GM15510 (cell line): ENCODE measurements around the gene RAET1L.

Source experiments
- POLR2A ChIP-seq: IDR thresholded peaks from 3 replicates; pipeline ENCODE4 v1.6.1; 2011; ENCODE audit warnings: borderline replicate concordance; ENCODE audit not compliant: insufficient read length; ENCODE audit errors: extremely low read depth

The RAET1L gene

GRCh38 chr6:150053450-150053849 is 28.1 kb upstream of the RAET1L start:
- no peak for TF ChIP-seq POLR2A

- TF ChIP-seq POLR2A: no peak
Measured at GRCh38 chr6:150050846-150051245, 25.5 kb upstream of the RAET1L start.

- no peak for TF ChIP-seq POLR2A
Measured at GRCh38 chr6:150048099-150048498, 22.8 kb upstream of the RAET1L start.

- TF ChIP-seq POLR2A: no peak
Measured at GRCh38 chr6:150046943-150047342, 21.6 kb upstream of the RAET1L start.

- no peak for TF ChIP-seq POLR2A
Measured at GRCh38 chr6:150044621-150045145, 19.4 kb upstream of the RAET1L start.

GRCh38 chr6:150043501-150044412 is 18.4 kb upstream of the RAET1L start:
- no peak for TF ChIP-seq POLR2A

- TF ChIP-seq POLR2A: no peak
Measured at GRCh38 chr6:150043096-150043495, 17.8 kb upstream of the RAET1L start.

- no peak for TF ChIP-seq POLR2A
Measured at GRCh38 chr6:150038202-150039062, 13.1 kb upstream of the RAET1L start.

GRCh38 chr6:150037526-150038201 is 12.3 kb upstream of the RAET1L start:
- TF ChIP-seq POLR2A: no peak

- no peak for TF ChIP-seq POLR2A
Measured at GRCh38 chr6:150036081-150036480, 10.7 kb upstream of the RAET1L start.

GRCh38 chr6:150033207-150033771 is 8.0 kb upstream of the RAET1L start:
- no peak for TF ChIP-seq POLR2A

- TF ChIP-seq POLR2A: no peak
Measured at GRCh38 chr6:150032598-150032997, 7.3 kb upstream of the RAET1L start.

GRCh38 chr6:150030611-150031010 is 5.3 kb upstream of the RAET1L start:
- no peak for TF ChIP-seq POLR2A

- TF ChIP-seq POLR2A: no peak
Measured at GRCh38 chr6:150029749-150030148, 4.4 kb upstream of the RAET1L start.
